Osteoblast (primary cell): ENCODE results near the gene GPM6B. TPM values are rescaled to one million over a fixed set of nuclear protein-coding genes. Genes with fewer than 3 reads are reported as not detected.

ENCODE experiments used
- DNase-seq: peaks from one replicate; pipeline ENCODE4 v3.0.0; 2011; ENCODE audit warnings: low spot score, mixed read lengths; ENCODE audit not compliant: insufficient read length; ENCODE audit errors: missing footprints
- H2AFZ ChIP-seq: 2 replicates; pipeline ENCODE4 v1.6.0; 2011; ENCODE audit warnings: mild to moderate bottlenecking, low read length
- H3K27ac ChIP-seq: 2 replicates; pipeline ENCODE4 v1.5.1; 2011; ENCODE audit warnings: mild to moderate bottlenecking, low read depth, low read length, moderate library complexity
- H3K27me3 ChIP-seq: 2 replicates; pipeline ENCODE4 v1.6.0; 2012; ENCODE audit warnings: mild to moderate bottlenecking, control low read depth, inconsistent platforms, low read length, moderate library complexity; ENCODE audit not compliant: insufficient read depth
- H3K36me3 ChIP-seq: 2 replicates; pipeline ENCODE4 v1.5.1; 2011; ENCODE audit warnings: mild to moderate bottlenecking, low read length, control low read depth, moderate library complexity; ENCODE audit not compliant: insufficient read depth
- H3K4me1 ChIP-seq: 2 replicates; pipeline ENCODE4 v1.5.1; 2011; ENCODE audit warnings: mild to moderate bottlenecking, low read length, control low read depth, moderate library complexity; ENCODE audit not compliant: insufficient read depth
- H3K4me2 ChIP-seq: 2 replicates; pipeline ENCODE4 v1.6.0; 2011; ENCODE audit warnings: mild to moderate bottlenecking, low read length; ENCODE audit not compliant: insufficient read depth
- H3K4me3 ChIP-seq: fragments of 200-600 bp; sonication (generic); 3 replicates; pipeline ENCODE4 v1.5.1; 2012; ENCODE audit warnings: mild to moderate bottlenecking, low read length, inconsistent platforms; ENCODE audit not compliant: insufficient read depth
- H3K79me2 ChIP-seq: 2 replicates; pipeline ENCODE4 v1.6.0; 2012; ENCODE audit warnings: mild to moderate bottlenecking, low read length, control low read depth, inconsistent platforms; ENCODE audit not compliant: insufficient read depth
- H3K9me3 ChIP-seq: 2 replicates; pipeline ENCODE4 v1.5.1; 2011; ENCODE audit warnings: low read depth, low read length, control low read depth
- H4K20me1 ChIP-seq: 2 replicates; pipeline ENCODE4 v1.6.0; 2012; ENCODE audit warnings: mild to moderate bottlenecking, low read length, control low read depth; ENCODE audit not compliant: insufficient read depth
- total RNA-seq: library from RNA; depleted of rRNA; stranded (reverse); fragments of >200 nt; gene quantifications from 2 replicates; pipeline ENCODE4 v1.2.3, GENCODE V29; 2012
- TF ChIP-seq, protein P1 (sequence below): IDR thresholded peaks from 2 replicates; pipeline ENCODE4 v1.5.1; 2011; ENCODE audit warnings: mild to moderate bottlenecking, low read depth, low read length, moderate library complexity; ENCODE audit errors: extremely low read depth

The GPM6B gene
- total RNA-seq, 1 donor, result 1.1 TPM

DNA sequence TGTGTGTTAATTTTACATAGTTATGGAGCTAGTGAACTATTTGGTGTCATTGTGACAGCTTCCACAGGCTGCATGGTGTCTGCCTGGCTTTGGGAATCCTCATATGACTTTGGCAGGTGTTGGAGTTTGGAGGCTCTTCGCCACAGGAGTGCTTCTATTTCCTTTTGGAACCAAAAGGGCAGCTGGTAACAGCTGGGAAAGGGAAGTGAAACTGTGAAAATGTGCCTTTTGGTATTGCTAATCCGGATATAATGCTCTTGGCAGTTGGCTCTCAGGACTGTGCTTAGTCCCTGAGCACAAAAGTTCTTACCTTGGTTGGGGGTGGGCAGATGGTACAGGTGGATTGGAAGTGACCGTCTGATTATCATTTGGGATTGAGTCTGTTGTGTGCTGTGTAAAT lies 64.2 kb downstream of the GPM6B start:
- Histone ChIP-seq H4K20me1 (no peaks in the 10 kb centered on the region), H3K4me1 (peaks cover 2% of the 10 kb centered on the region), H3K79me2 (no peaks in the 10 kb centered on the region), H3K4me2 (no peak overlapping the region), H3K36me3 (peaks cover 18% of the 10 kb centered on the region), H3K27me3 (no peaks in the 10 kb centered on the region), H3K27ac (no peak overlapping the region), H3K4me3 (no peak overlapping the region), H3K9me3 (no peaks in the 10 kb centered on the region), H2AFZ (no peak overlapping the region)
- no peak for DNase-seq
- TF ChIP-seq, protein P1, sequence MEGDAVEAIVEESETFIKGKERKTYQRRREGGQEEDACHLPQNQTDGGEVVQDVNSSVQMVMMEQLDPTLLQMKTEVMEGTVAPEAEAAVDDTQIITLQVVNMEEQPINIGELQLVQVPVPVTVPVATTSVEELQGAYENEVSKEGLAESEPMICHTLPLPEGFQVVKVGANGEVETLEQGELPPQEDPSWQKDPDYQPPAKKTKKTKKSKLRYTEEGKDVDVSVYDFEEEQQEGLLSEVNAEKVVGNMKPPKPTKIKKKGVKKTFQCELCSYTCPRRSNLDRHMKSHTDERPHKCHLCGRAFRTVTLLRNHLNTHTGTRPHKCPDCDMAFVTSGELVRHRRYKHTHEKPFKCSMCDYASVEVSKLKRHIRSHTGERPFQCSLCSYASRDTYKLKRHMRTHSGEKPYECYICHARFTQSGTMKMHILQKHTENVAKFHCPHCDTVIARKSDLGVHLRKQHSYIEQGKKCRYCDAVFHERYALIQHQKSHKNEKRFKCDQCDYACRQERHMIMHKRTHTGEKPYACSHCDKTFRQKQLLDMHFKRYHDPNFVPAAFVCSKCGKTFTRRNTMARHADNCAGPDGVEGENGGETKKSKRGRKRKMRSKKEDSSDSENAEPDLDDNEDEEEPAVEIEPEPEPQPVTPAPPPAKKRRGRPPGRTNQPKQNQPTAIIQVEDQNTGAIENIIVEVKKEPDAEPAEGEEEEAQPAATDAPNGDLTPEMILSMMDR, result no peak

DNA sequence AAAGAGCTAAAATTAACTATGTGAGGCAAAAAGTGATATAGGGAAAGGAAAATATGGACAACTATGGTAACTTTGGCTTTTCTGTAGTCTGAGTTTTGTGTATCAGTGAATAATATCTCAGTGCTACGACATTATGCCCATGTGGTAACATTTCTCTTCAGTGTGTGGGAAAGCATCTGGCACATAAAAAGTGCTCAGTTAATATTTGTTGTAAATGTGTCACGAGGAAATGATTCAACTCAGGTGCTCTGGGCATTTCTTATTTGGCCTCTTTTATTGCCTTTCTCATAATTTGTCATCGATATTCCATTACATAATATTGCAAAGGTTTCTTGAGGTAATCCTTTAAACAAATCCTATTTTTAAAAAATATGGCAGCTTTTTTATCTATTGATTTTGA lies 64.8 kb downstream of the GPM6B start:
- peaks cover 3% of the 10 kb centered on the region for H3K4me1 ChIP-seq
- no peaks in the 10 kb centered on the region for H3K9me3 ChIP-seq
- H2AFZ ChIP-seq, result no peak overlapping the region
- no peak overlapping the region for H3K4me2 ChIP-seq
- DNase-seq, result peak; percentile 8
- H3K79me2 ChIP-seq, result no peaks in the 10 kb centered on the region
- no peak overlapping the region for H3K27ac ChIP-seq
- TF ChIP-seq, protein P1, result no peak
- no peak overlapping the region for H3K4me3 ChIP-seq
- no peaks in the 10 kb centered on the region for H4K20me1 ChIP-seq
- peaks cover 18% of the 10 kb centered on the region for H3K36me3 ChIP-seq
- no peaks in the 10 kb centered on the region for H3K27me3 ChIP-seq

DNA sequence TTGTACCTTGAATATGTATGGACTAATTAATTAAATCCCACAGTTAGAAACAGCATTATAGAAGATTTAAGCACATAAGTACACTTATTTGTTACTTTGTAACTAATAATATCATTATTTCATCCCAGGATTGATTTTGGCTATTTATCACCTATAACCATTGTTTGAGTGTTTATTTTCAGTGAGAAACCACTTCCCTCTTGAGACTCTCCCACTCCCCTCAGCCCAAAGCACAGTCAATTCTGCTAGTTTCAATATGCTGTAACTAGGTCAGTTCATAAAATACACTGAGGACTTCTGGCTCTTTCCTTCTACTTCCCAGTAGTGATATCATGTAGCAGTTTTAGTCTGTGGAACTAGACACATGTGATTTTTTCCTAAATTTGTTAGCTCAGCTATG lies 66.1 kb downstream of the GPM6B start:
- peaks cover 3% of the 10 kb centered on the region for H3K4me1 ChIP-seq
- no peak overlapping the region for H3K4me3 ChIP-seq

DNA sequence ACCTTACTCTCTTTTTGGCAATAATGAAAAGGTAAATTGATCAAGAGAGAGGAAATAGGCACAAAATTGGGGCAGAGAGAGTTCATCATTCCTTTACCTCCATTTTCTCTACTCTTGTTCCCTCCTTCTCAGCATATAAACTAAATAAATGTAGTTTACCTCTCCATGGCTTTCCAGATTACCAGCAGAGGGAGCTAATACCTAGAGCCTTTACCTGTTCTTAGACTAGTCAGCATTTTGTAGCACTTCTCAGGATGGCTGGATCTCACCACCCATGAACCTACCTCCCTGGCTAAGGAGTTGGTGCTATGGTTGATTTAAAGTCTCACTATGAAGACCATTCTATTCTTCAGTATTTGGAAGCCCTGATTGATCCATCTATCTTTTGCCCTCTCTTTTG lies 66.7 kb downstream of the GPM6B start:
- DNase-seq, result peak; percentile 42
- H3K27ac ChIP-seq, result no peak overlapping the region
- TF ChIP-seq, protein P1, result peak; percentile 68

More for the DNA sequence above, 66.1 kb downstream of the GPM6B start:
- H3K79me2 ChIP-seq, result no peaks in the 10 kb centered on the region
- no peak for DNase-seq
- no peaks in the 10 kb centered on the region for H3K9me3 ChIP-seq
- no peak overlapping the region for H2AFZ ChIP-seq
- TF ChIP-seq, protein P1, result no peak
- H3K36me3 ChIP-seq, result peaks cover 19% of the 10 kb centered on the region
- H3K27ac ChIP-seq, result no peak overlapping the region
- H3K4me2 ChIP-seq, result no peak overlapping the region
- H3K27me3 ChIP-seq, result no peaks in the 10 kb centered on the region
- H4K20me1 ChIP-seq, result no peaks in the 10 kb centered on the region

More for the DNA sequence above, 66.7 kb downstream of the GPM6B start:
- Histone ChIP-seq H4K20me1 (no peaks in the 10 kb centered on the region), H3K79me2 (no peaks in the 10 kb centered on the region), H3K4me2 (no peak overlapping the region), H3K4me3 (no peak overlapping the region), H3K4me1 (peaks cover 3% of the 10 kb centered on the region), H3K9me3 (no peaks in the 10 kb centered on the region), H3K27me3 (no peaks in the 10 kb centered on the region), H2AFZ (no peak overlapping the region), H3K36me3 (peaks cover 25% of the 10 kb centered on the region)
